ENCODE results near the gene GOPC. TPM values are rescaled to one million over a fixed set of nuclear protein-coding genes. Genes with fewer than 3 reads are reported as not detected.

Gene GOPC
- total and polyA plus RNA-seq, 2 of the 4 experiments (the other 2 are of a cell fraction): 23.4 to 23.8 TPM

- Histone ChIP-seq H4K5ac (ENCODE audit: low read depth, low read length) (no peak overlapping the region), H2BK120ac (ENCODE audit: low read depth, low read length) (no peak overlapping the region), H2AFZ (replicated peaks; ENCODE audit: low read length, poor library complexity) (no peak overlapping the region), H3K79me1 (ENCODE audit: low read depth in 1 of 2, low read length in 2 of 2) (no peaks in the 10 kb centered on the region), H2BK5ac (ENCODE audit: low read depth, low read length, poor library complexity, severe bottlenecking) (no peak overlapping the region), H3K23ac (ENCODE audit: low read depth, low read length) (no peak overlapping the region), H4K20me1 (ENCODE audit: insufficient read depth, low read length) (no peaks in the 10 kb centered on the region), H3K4me1 (ENCODE audit: control insufficient read depth, insufficient read depth, low read length) (no peaks in the 10 kb centered on the region), H4K8ac (ENCODE audit: low read depth in 2 of 2, low read length in 2 of 2) (no peak overlapping the region), H3K9ac (ENCODE audit: low read depth, low read length) (no peak overlapping the region), H3K4ac (ENCODE audit: low read depth, low read length) (no peak overlapping the region), H3K4me3 (ENCODE audit: insufficient read depth, low read depth, low read length) (no peak overlapping the region), H3K56ac (ENCODE audit: extremely low read depth, insufficient read depth, low read length) (no peak overlapping the region), H2BK20ac (ENCODE audit: low read depth, low read length) (no peak overlapping the region), H3K27me3 (ENCODE audit: control insufficient read depth, insufficient read depth, low read length) (no peaks in the 10 kb centered on the region), H2BK15ac (ENCODE audit: low read depth, low read length) (no peak overlapping the region), H2AK5ac (ENCODE audit: low read depth, low read length) (no peak overlapping the region), H3K14ac (replicated peaks; ENCODE audit: low read depth, low read length) (no peak overlapping the region), H3K36me3 (ENCODE audit: control insufficient read depth, insufficient read depth, low read length) (no peaks in the 10 kb centered on the region), H3K9me3 (ENCODE audit: control insufficient read depth, insufficient read depth, low read length) (no peaks in the 10 kb centered on the region), H2AK9ac (replicated peaks; ENCODE audit: low read depth, low read length, poor library complexity) (no peak overlapping the region), H3K9me1 (ENCODE audit: insufficient read depth, low read length) (no peaks in the 10 kb centered on the region), H3K27ac (ENCODE audit: insufficient read depth, low read length) (no peak overlapping the region), H3K4me2 (ENCODE audit: low read depth, low read length) (no peak overlapping the region), H4K91ac (ENCODE audit: insufficient read depth, low read depth, low read length) (no peak overlapping the region), H3K18ac (ENCODE audit: low read depth, low read length) (no peak overlapping the region)
- in situ Hi-C loops (cut with MboI; ENCODE audit: low sequenced_read_pairs) (no loop called here), intact Hi-C loops (cut with micrococcal nuclease) (no loop called here), dilution Hi-C loops (cut with HindIII; ENCODE audit: low sequenced_read_pairs, unreplicated experiment) (no loop called here)
- BruUV-seq (replicated peaks): no TSS peak
- ATAC-seq (ENCODE audit: low read depth) (no peak), DNase-seq (no peak)
- CTCF ChIA-PET: no interaction called here
- no CpG with 5 or more reads among the region's 1 CpG for WGBS, 2 experiments (ENCODE audit: extremely low coverage in 2 of 2, insufficient read length in 1 of 2)
- no peak for TF ChIP-seq ELK1 (IDR thresholded peaks at IDR 0.05; ENCODE audit: borderline replicate concordance, low read depth, low read length)
- POLR2A ChIA-PET (ENCODE audit: unreplicated experiment): no interaction called here
These were observed 26.9 kb upstream of the GOPC start for GRCh38 chr6:117629119-117629660.
